ENCODE results near the gene MACROD2. TPM values are rescaled to one million over a fixed set of nuclear protein-coding genes. Genes with fewer than 3 reads are reported as not detected.
"Not testable (repeated sequence)": the region's sequence is repeated elsewhere in the genome, so short reads cannot be mapped to it uniquely, and the experiment has no call there.

The MACROD2 gene
- total RNA-seq, 1 donor from 2014 or later: 60.4 TPM

- no peak for DNase-seq
Observed at GRCh38 chr20:15986690-15987089, 1991.4 kb downstream of the MACROD2 start.

DNA sequence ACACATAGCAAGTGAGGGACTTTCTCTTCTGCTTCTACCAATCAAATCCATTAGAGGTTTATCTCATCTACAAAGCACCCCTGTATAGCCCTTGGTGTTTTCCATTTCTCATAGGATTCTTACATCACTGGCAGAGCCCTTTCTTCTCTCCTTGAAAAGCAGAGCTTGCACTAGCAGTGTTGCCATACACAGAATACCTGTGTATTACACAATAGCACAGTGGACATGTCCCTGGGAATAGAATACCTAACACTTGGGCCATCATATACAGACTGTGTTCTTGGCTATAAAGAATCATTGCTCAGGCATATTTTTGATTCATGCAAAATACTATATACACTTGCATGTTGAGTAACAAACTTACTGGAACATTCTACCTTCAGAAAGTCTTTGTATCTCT is 1996.0 kb downstream of the MACROD2 start:
- DNase-seq: no peak

DNA sequence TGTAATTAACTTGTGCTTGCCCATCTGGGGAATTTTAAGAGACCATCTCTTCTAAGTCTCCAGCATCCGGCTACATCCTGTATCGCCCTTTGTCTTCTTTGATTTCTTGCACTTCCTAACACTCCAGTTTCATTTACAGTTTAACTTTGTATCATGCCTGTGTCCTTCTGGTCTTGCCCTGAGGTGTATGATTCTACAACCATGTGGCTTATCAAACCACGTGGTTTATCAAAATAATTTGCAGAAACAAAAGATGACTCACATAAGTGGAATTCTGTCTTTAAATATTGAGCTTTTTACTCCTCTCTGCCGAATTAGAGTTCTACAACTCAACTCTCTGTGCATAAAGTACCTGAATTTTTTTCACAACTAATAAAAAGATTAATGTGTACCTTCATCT is 1997.2 kb downstream of the MACROD2 start:
- no peak for DNase-seq

- no peak for DNase-seq
Observed at GRCh38 chr20:16000112-16000511, 2004.8 kb downstream of the MACROD2 start.

- no peak for DNase-seq
Observed at GRCh38 chr20:16001286-16001685, 2006.0 kb downstream of the MACROD2 start.

DNA sequence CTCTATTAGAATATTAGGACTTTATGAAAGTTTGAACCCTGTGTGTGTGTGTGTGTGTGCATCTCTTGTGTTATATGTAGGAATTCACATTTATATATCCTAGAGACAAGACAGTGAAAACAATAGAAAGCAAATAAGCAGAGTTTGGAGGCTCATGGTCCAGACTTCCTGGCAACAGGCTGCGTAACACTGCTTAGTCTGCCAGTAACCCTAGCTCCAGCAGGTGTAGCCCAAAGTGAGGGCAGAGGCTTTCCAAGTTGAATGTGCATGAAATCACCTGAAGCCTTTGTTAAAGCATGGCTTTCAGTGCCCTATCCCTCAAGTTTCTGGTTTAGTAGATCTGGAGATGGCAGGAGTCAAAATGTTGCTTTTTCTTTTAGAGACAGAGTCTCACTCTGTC is 2008.0 kb downstream of the MACROD2 start:
- DNase-seq: no peak

- DNase-seq: no peak
Observed at GRCh38 chr20:16004108-16004854, 2009.0 kb downstream of the MACROD2 start.

DNA sequence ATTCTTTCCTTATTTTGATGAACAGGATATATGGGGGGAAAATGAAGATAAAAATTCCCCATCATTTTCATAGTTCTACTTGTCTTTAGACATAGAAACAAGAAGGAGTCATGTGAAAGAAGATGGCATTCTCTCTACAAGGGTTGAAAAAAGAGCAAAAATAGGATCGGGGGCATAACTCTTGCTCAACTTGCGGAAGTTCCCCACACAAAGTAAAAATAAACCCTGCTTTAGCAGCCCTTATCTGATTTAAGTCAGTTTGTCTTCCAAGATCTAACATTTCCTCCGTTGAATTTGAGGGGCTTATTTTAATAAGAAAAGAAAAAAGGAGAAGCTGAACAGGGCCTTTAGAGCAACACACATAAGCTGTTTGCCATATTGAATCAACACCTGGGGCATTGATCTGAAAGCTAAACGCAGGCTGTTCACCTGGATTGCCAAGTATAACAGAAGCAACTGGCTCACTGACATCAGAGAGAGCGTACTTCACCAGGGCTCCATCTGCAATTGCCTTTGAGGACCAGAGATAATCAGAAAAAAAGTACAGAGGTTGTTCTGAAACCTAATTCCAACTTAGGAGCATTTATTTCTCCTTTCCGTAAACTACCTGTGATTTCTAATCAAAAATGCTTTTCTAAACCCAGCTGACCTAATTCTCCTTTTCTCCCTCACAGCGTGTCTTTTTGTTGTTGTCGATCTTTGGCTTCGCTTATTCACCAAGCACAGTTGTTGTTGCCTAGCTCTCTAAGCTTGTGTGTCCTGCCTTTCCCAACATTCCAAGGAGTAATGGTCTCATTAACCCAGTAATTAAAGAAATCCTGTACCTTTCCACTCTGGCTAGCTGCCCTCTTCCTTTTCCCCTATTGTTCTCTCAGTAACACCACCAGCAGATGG is 2010.0 kb downstream of the MACROD2 start:
- no peak for DNase-seq

DNA sequence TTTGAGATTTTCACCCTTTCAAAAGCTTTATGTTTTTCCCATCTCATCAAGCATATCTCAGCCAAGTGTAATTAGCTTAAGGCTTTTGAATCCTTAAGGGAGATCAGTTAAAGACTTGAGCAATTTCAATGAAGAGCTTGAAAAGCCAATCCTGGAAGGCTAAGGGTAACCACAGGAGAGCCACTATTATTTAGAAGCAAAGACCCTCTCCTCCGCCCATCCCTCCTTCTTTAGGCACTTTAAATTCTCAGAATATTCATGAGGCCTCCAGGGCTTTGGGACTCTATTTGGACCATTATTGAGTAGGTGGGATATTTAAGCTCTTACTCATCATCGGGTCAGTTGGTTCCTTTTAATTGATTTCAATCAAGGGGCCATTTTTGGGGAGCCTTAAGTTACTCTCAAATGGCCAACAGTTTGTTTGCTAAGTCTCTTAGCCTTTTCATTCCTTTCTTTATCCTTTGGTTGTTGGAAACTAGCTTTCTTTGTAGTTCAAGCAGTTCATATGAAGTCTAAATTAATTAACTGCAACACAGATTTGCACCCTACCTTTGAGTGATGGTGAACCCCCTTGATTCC is 2010.7 kb downstream of the MACROD2 start:
- DNase-seq: no peak

- no peak for DNase-seq
Observed at GRCh38 chr20:16007164-16007563, 2011.8 kb downstream of the MACROD2 start.

DNA sequence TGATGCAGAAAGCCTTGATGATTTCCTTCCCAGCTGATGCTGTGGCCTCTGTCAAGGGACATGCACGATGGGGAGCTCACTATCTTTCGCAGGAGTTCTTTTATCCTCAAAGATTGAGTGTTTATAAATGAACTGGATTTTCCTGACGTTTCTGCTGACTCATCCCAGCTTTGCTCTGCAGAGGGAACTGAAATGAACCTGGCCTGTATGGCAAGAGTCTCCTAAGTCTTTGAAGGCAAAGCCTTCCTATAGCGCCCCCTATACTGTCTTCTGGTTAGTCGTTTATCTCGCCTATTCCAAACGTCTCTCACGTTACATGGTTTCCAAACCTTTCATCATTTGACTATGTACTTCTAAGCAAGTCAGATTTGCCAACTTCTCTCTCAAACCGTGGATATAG is 2012.6 kb downstream of the MACROD2 start:
- no peak for DNase-seq

DNA sequence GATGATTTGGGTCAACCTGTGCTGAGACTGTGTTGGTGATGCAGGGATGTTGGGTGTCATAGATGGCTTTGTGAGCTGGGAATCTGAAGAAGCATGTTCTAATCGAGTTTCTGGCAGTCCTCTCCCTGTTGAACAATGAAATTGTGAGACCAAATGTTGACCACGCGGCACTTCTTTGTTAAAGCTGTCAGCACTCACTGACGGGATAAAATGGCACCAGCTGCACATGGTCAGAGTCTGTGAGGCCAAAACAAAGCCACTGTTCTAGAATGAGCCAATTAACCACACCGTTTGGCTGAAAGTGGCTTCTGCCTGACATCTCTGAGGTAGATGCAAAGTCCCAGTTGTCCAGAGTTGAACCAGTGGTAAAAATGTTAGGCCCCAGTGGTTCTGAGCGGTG is 2015.7 kb downstream of the MACROD2 start:
- no peak for DNase-seq

- DNase-seq: no peak
Observed at GRCh38 chr20:16011519-16011918, 2016.2 kb downstream of the MACROD2 start.

DNA sequence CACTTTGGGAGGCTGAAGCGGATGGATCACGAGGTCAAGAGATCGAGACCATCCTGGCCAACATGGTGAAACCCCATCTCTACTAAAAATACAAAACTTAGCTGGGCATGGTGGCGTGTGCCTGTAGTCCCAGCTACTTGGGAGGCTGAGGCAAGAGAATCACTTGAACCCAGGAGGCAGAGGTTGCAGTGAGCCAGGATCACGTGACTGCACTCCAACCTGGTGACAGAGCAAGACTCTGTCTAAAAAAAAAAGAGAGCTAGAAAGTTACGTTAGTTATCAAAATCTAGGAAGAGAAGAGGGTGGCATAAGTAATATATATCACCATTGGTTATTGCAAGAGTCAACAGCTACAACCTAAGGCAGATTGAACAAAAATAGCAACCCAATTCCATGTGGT is 2017.6 kb downstream of the MACROD2 start:
- not testable (repeated sequence) for DNase-seq

GRCh38 chr20:16013631-16014030 is 2018.3 kb downstream of the MACROD2 start:
- DNase-seq: no peak

GRCh38 chr20:16014436-16014835 is 2019.1 kb downstream of the MACROD2 start:
- no peak for DNase-seq

DNA sequence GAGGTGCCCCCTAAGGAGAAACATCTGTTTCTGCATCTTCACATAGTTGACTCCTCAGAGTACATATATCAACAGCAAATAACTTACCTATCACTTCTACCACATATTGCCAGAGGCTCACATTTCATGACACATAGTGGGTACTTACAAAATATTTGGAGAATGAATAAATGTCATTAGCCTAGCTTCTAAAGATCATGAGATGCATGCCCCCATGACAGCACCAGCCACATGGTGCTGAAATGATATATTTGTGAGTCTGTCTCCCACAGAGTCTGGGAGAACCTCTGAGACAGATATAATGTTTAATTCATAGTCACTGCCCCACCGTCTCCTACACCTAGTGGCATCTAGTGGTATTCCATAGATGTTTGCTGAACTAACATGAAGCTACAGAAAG is 2022.3 kb downstream of the MACROD2 start:
- DNase-seq: no peak

GRCh38 chr20:16018881-16019280 is 2023.6 kb downstream of the MACROD2 start:
- DNase-seq: no peak

GRCh38 chr20:16020971-16021370 is 2025.7 kb downstream of the MACROD2 start:
- DNase-seq: no peak

- no peak for DNase-seq
Observed at GRCh38 chr20:16025084-16025483, 2029.8 kb downstream of the MACROD2 start.

GRCh38 chr20:16027686-16028085 is 2032.4 kb downstream of the MACROD2 start:
- DNase-seq: no peak

GRCh38 chr20:16028923-16029322 is 2033.6 kb downstream of the MACROD2 start:
- DNase-seq: no peak

DNA sequence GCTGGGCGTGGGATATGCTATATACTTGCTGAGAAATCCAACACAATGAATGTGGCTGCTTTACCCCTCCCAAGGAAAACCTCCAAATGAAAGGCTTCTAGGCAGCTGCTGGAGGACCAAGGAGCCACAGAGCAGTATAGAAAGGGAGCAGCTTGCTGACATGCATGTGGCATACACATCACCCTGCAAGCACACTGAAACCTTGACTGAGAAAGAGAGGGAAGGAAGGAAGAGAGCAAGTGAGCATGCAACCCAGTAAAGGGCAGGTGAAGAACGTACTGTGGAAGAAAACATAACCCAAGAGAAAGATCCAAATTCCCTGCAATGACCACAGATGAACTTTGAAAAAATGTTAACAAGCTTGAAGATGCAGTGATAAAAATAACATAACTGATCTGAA is 2034.9 kb downstream of the MACROD2 start:
- no peak for DNase-seq

All from occipital lobe (tissue), 2 donors.